GM12873 (cell line): ENCODE measurements around the gene HOXC4.

Experiments
- CTCF ChIP-seq: IDR thresholded peaks from 2 replicates; pipeline ENCODE4 v1.5.1; 2012; ENCODE audit warnings: low read depth, mild to moderate bottlenecking, moderate library complexity, low read length, control low read depth; ENCODE audit not compliant: insufficient read depth; ENCODE audit errors: missing control alignments

HOXC4 gene

GRCh38 chr12:54060174-54060974, 6.7 kb downstream of the HOXC4 start:
- TF ChIP-seq CTCF, result no peak

- no peak for TF ChIP-seq CTCF
These were observed 7.5 kb downstream of the HOXC4 start for GRCh38 chr12:54060975-54061778.

GRCh38 chr12:54065677-54066076, 12.0 kb downstream of the HOXC4 start:
- no peak for TF ChIP-seq CTCF

- TF ChIP-seq CTCF, result no peak
These were observed 12.8 kb downstream of the HOXC4 start for GRCh38 chr12:54066408-54066807.

- TF ChIP-seq CTCF, result no peak
These were observed 14.9 kb downstream of the HOXC4 start for GRCh38 chr12:54068418-54069070.

GRCh38 chr12:54071942-54072341, 18.3 kb downstream of the HOXC4 start:
- TF ChIP-seq CTCF, result no peak

- TF ChIP-seq CTCF, result no peak
These were observed 20.7 kb downstream of the HOXC4 start for GRCh38 chr12:54074308-54074707.
